ENCODE results near the gene GBP6. TPM values are rescaled to one million over a fixed set of nuclear protein-coding genes. Genes with fewer than 3 reads are reported as not detected.
"Not testable (repeated sequence)": the region's sequence is repeated elsewhere in the genome, so short reads cannot be mapped to it uniquely, and the experiment has no call there.

The GBP6 gene
- total RNA-seq, 1 experiment from 2014 or later = not detected

DNA sequence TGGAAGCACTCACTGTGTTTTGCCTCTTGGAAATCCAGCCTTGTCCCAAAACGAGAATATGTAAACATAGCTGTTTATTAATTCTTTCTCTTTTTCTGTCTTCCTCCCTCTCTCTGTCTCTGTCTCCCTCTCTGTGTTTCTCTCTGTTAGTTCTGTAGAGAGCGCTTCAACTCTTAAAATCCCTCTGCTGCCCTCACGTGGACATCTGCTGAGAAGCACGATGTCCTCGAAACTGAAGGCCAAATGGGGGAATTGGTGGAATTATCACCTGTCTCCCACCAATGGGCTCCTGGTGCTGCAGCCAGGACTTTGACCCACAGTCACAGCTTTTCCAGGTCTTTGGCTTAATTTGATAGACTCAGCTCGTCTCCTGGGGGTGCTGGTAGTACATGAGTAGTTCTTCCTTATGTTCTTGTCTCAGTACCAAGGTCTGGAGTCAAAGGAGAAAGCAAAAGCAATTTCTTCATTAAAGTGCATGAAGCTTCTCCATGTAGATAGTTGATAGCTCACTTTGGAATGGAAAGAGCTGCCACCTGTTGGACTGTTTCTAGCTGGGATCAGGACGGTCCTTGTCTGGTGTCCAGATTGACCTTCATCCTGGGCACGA is 5.5 kb upstream of the GBP6 start:
- peak; percentile 46 for DNase-seq
- Histone ChIP-seq H3K4me3 (no peak overlapping the region), H3K27me3 (no peaks in the 10 kb centered on the region), H3K36me3 (no peaks in the 10 kb centered on the region), H3K9me3 (peaks cover 2% of the 10 kb centered on the region; the same call in 1 of the 2 replicates)

DNA sequence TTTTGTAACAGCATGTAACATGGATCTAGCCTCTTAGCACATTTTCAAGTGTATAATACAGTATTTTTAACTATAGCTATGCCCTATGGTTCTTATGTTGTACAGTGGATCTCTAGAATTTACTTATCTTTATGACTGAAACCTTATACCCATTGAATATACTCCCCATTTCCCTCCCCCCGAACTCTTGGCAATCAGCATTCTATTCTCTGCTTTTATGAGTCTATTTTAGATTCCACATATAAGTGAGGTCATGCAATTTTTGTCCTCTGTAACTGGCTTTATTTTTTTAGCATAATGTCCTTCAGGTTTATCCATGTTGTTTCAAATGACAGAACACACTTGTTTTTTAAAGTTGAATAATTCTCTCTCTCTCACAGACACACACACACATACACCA is 3.1 kb upstream of the GBP6 start:
- Histone ChIP-seq H3K27me3 (no peaks in the 10 kb centered on the region), H3K4me3 (no peak overlapping the region), H3K9me3 (peaks cover 2% of the 10 kb centered on the region; the same call in 1 of the 2 replicates), H3K36me3 (no peaks in the 10 kb centered on the region)
- DNase-seq = no peak

DNA sequence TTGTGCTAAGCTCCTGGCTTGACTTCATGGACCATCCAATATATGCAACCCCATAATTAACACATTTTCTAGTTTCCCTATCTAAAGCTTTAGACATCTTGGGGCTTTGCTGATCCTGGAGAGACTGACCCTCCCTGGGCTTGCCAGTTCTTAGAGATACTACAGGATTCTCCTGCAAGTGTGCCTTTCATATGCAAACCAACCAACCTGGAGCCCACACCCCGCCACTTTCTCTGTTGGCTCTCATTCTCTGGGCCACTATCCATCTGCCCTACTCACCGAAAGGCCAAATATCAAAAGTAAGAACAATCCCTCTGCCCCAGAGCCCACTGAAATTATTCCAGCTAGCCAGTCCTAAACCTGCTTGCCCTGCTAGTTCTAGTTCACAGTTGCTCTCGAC is 2.2 kb upstream of the GBP6 start:
- H3K4me3 ChIP-seq = no peak overlapping the region
- no peaks in the 10 kb centered on the region for H3K36me3 ChIP-seq
- no peaks in the 10 kb centered on the region for H3K9me3 ChIP-seq
- no peaks in the 10 kb centered on the region for H3K27me3 ChIP-seq
- DNase-seq = no peak

DNA sequence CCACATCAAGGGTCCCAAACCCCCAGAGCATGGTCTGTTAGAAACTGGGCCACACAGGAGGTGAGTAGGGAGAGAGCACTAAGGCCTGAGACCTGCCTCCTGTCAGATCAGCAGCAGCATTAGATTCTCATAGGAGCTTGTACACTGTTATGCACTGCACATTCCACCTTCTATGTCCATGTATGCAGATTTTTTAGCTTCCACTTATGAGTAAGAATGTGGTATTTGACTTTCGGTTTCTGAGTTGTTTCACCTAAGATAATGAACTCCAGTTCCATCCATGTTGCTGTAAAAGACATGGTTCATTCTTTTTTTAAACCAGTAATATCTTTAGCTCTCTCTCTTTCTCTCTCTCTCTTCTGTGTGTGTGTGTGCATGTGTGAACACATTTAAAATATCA is 663 bp upstream of the GBP6 start:
- no peak overlapping the region for H3K4me3 ChIP-seq
- DNase-seq = no peak
- H3K9me3 ChIP-seq = no peaks in the 10 kb centered on the region
- no peaks in the 10 kb centered on the region for H3K36me3 ChIP-seq
- no peaks in the 10 kb centered on the region for H3K27me3 ChIP-seq

DNA sequence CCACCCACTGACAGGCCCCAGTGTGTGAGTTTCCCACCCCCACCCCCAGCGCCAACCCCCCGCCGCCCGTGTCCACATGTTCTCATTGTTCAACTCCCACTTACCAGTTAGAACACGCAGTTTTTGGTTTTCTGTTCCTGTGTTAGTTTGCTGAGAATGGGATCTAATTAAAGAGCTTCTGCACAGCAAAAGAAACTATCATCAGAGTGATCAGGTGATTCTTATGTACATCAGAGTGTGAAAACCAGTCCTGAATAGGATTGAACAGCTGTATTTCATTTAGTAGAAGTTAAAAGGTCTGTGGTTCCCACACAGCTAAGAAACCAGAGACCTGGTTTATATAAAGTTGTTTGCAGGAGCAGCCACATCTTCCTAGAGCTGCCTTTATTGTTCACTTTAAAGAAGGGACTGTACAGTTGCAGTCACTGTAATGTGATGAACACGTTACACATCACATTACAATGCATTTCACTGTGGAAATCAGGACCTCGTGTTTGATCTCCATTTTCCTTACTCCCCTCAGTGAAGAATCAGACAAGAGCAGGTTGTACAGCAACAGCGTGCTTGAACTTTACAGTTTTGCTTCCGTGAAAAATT is 1.2 kb downstream of the GBP6 start:
- Histone ChIP-seq H3K27me3 (no peaks in the 10 kb centered on the region), H3K9me3 (no peaks in the 10 kb centered on the region), H3K36me3 (no peaks in the 10 kb centered on the region), H3K4me3 (no peak overlapping the region)
- no peak for DNase-seq

DNA sequence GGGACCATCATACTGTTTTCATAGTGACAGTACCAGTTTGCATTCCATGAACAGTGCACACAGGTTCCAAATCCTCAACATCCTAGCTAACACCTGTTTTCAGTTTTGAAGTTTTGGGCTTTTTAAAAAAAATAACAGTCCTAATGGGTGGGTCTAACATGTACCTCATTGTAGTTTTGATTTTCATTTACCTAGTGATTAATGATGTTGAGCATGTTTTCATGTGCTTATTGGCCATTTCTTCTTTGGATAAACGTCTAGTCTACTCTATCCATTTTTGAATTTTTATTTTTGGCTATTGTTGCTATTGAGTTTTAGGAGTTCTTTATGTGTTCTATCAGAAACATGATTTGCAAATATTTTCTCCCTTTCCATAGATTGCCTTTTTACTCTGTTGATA is 3.4 kb downstream of the GBP6 start:
- H3K4me3 ChIP-seq = no peak overlapping the region
- H3K36me3 ChIP-seq = no peaks in the 10 kb centered on the region
- no peaks in the 10 kb centered on the region for H3K9me3 ChIP-seq
- DNase-seq = no peak
- H3K27me3 ChIP-seq = no peaks in the 10 kb centered on the region

DNA sequence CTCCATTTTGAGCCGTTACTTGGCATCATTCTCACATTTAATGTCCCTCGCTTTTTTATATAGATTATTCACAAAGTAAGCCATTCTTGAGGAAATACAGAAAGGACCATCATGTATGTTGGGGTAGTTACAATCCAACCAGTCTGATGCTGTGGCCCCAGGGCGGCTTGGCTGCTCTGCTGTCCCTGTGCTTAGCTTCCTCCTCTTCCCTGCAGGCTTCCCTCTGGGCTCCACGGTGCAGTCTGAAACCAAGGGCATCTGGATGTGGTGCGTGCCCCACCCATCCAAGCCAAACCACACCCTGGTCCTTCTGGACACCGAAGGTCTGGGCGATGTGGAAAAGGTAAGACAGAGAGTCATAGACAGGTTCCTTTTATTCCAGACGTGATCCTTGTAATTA is 5.5 kb downstream of the GBP6 start:
- Histone ChIP-seq H3K4me3 (no peak overlapping the region), H3K36me3 (no peaks in the 10 kb centered on the region), H3K27me3 (no peaks in the 10 kb centered on the region), H3K9me3 (no peaks in the 10 kb centered on the region)
- DNase-seq = no peak

DNA sequence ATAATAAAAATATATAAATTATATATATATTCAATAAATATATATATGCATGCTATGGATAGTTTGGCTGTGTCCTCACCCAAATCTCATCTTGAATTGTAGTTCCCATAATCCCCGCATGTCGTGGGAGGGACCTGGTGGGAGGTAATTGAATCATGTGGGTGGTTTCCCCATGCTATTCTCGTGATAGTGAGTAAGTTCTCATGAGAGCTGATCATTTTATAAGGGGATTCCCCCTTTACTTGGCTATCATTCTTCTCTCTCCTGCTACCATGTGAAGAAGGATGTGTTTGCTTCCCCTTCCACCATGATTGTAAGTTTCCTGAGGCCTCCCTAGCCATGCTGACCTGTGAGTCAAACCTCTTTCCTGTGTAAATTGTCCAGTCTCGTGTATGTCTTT is 10.0 kb downstream of the GBP6 start:
- not testable (repeated sequence) for H3K4me3 ChIP-seq, DNase-seq, H3K9me3 ChIP-seq, H3K27me3 ChIP-seq, H3K36me3 ChIP-seq

DNA sequence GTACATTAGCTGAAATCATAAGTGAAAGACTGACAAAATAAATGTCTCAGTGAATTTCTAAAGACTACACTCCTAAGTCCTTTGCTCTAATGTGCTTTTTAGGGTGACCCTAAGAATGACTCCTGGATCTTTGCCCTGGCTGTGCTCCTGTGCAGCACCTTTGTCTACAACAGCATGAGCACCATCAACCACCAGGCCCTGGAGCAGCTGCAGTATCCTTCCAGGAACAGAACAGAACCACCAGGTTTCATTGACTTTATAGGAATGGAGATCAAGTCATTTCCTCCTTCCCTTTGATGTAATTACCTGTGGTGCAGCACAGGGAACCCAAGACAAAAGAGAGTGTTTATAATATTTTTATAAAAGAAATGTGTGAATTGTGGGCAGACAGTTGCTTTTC is 14.1 kb downstream of the GBP6 start:
- Histone ChIP-seq H3K36me3 (no peaks in the 10 kb centered on the region), H3K27me3 (no peaks in the 10 kb centered on the region)

DNA sequence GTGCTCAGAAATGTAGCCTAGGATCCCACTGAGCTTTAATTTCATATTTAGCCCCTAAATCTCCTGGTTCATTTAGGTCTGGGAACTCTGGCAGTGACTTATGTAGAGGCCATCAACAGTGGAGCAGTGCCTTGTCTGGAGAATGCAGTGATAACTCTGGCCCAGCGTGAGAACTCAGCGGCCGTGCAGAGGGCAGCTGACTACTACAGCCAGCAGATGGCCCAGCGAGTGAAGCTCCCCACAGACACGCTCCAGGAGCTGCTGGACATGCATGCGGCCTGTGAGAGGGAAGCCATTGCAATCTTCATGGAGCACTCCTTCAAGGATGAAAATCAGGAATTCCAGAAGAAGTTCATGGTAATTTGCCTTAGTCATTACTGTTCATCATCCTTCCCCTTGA is 17.8 kb downstream of the GBP6 start:
- Histone ChIP-seq H3K9me3 (no peaks in the 10 kb centered on the region), H3K36me3 (no peaks in the 10 kb centered on the region), H3K4me3 (no peak overlapping the region), H3K27me3 (no peaks in the 10 kb centered on the region)
- no peak for DNase-seq

More for the DNA sequence above, 14.1 kb downstream of the GBP6 start:
- no peak overlapping the region for H3K4me3 ChIP-seq
- DNase-seq = no peak
- no peaks in the 10 kb centered on the region for H3K9me3 ChIP-seq

DNA sequence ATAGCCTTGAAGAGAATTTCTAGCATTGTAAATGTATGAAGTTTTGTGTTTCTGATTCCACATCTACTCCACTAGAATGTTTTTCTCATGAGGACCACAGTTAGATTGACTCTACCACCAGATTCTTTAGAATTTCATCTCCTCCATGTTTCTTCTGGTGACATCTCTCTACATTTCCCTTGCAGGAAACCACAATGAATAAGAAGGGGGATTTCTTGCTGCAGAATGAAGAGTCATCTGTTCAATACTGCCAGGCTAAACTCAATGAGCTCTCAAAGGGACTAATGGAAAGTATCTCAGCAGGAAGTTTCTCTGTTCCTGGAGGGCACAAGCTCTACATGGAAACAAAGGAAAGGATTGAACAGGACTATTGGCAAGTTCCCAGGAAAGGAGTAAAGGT is 18.6 kb downstream of the GBP6 start:
- H3K4me3 ChIP-seq = no peak overlapping the region
- no peak for DNase-seq
- H3K27me3 ChIP-seq = no peaks in the 10 kb centered on the region
- no peaks in the 10 kb centered on the region for H3K36me3 ChIP-seq
- H3K9me3 ChIP-seq = no peaks in the 10 kb centered on the region

DNA sequence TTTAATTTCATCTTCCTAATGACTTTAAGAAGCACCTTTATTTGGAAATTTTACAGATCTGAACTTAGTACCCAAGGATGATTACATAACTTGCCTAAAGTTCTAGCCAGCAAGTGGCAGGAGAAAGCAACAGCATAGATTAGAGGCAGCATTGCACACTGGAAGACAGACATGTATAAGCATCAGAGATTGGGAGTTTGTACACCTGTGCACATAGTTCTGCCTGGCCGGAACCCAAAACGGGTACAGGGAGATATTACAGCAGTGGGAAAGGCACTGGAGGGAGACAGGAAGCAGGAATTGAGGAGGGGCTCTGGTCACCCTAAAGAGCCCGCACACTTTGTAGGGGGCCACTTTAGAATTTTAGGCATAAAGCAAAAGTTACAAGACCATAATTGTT is 19.3 kb downstream of the GBP6 start:
- no peaks in the 10 kb centered on the region for H3K36me3 ChIP-seq
- H3K9me3 ChIP-seq = no peaks in the 10 kb centered on the region
- no peak for DNase-seq
- H3K27me3 ChIP-seq = no peaks in the 10 kb centered on the region
- no peak overlapping the region for H3K4me3 ChIP-seq

DNA sequence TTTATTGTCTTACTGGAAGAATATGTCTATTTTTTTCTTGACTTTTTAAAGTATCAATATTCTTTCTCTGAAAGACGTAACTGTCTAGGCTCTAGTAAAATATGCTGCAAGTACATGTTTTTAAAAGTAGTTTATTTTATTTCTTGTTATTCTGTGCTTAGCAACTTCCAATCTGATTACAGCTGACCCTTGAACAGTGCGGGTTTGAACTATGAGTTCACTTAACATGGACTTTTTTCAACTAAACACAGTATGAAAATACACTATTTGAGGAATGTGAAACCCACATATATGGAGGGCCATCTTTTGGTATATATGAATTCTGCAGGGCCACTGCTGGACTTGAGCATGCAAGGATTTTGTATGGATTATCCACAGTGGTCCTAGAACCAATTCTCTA is 26.8 kb downstream of the GBP6 start:
- Histone ChIP-seq H3K4me3 (no peak overlapping the region), H3K36me3 (no peaks in the 10 kb centered on the region), H3K9me3 (no peaks in the 10 kb centered on the region), H3K27me3 (no peaks in the 10 kb centered on the region)
- DNase-seq = no peak

DNA sequence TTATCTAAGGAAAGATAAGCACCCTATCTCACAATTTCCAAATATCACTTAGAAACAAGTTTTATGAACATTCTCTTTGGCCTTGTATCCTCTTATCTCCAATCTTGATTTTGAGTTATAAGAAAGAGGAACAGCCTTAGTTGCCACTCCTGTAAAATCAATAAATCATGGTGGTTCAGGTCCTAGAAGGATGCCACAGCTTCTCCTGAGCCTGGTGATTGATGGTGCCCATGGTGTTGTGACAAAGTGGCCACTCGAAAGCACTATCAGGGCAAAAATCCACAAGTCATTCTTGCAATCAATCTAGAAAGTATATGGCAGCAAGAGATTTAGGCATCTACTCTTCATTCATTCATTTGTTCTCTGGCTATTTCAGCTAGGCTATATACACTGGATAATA is 27.8 kb downstream of the GBP6 start:
- H3K36me3 ChIP-seq = no peaks in the 10 kb centered on the region
- no peak for DNase-seq
- H3K9me3 ChIP-seq = no peaks in the 10 kb centered on the region
- H3K4me3 ChIP-seq = no peak overlapping the region
- H3K27me3 ChIP-seq = no peaks in the 10 kb centered on the region

DNA sequence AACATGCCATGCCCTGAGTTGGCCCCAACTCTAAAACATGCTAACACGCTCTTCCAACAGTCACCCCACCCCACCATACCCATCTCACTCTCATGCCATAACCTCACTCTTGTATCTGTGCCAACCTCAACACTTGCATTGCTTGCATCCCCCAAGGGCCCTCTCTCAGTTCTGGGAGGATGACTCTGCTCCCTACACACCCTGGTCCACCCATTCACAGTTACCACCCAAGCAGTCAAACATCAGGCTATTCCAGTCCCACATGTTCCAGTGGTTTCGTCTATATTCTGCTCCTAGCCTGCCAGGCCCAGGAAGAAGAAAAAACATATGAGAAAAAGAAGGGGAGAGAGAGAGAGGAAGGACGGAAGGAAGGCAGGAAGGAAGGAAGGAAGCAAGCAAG is 31.0 kb downstream of the GBP6 start:
- Histone ChIP-seq H3K9me3 (no peaks in the 10 kb centered on the region), H3K36me3 (no peaks in the 10 kb centered on the region), H3K4me3 (no peak overlapping the region), H3K27me3 (no peaks in the 10 kb centered on the region)
- DNase-seq = no peak

DNA sequence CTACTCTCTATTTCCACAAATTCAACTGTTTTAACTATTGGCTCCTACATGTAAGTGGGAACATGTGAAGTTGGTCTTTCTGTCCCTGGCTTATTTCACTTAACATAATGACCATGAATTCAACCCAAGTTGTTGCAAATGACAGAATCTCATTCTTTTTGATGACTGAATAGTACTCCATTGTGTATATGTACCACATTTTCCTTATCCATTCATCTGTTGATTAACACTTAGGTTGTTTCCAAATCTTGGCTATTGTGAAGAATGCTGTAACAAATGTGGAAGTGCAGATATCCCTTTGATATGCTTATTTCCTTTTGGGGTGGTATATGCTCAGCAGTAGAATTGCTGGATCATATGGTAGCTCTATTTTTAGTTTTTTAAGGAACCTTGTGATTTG is 33.0 kb downstream of the GBP6 start:
- Histone ChIP-seq H3K4me3 (no peak overlapping the region), H3K9me3 (no peaks in the 10 kb centered on the region), H3K36me3 (no peaks in the 10 kb centered on the region), H3K27me3 (no peaks in the 10 kb centered on the region)
- no peak for DNase-seq

DNA sequence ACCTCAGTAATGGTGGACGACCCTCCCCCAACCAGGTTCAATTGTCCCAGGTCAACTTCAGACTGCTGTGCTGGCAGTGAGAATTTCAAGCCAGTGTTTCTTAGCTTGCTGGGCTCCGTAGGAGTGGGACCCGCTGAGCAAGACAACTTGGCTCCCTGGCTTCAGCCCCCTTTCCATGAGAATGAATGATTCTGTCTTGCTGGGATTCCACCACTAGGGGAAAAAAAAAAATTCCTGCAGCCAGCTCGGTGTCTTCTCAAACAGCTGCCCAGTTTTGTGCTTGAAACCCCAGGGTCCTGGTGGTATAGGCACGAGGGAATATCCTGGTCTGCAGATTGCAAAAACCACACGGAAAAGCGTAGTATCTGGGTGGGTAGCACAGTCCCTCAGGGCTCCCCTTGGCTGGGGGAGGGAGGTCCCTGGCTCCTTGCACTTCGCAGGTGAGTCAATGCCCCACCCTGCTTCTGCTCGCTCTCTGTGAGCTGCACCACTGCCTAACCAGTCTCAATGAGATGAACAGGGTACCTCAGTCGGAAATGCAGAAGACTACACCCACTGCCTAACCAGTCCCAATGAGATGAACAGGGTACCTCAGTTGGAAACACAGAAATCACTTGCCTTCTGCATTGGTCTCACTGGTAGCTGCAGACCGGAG is 41.5 kb downstream of the GBP6 start:
- no peak for DNase-seq
- no peaks in the 10 kb centered on the region for H3K36me3 ChIP-seq
- no peaks in the 10 kb centered on the region for H3K9me3 ChIP-seq
- H3K27me3 ChIP-seq = no peaks in the 10 kb centered on the region
- H3K4me3 ChIP-seq = no peak overlapping the region

DNA sequence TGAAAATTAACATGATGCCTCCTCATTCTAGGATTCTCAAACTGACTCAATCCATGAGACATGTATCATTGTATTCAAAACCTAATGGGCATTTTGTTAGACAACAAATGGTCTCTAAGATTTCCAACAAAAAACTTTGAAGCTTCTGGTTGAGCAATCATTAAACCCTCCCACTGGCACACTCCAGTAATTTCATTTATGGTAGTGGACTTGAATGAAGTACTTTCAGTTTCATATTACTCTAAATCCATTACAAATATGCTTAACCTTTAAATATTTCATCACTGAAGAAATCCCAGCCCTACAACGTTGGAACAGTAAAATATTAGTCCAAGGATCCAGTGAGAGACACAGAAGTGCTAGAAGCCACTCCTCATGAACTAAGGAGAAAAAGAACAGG is 43.5 kb downstream of the GBP6 start:
- Histone ChIP-seq H3K4me3 (no peak overlapping the region), H3K36me3 (no peaks in the 10 kb centered on the region), H3K27me3 (no peaks in the 10 kb centered on the region), H3K9me3 (no peaks in the 10 kb centered on the region)
- no peak for DNase-seq
